GM10847 (cell line): Measurements from ENCODE around the gene WDR11.

Experiments used
- POLR2A ChIP-seq: IDR thresholded peaks from 2 replicates; pipeline ENCODE4 v1.6.1; 2011; ENCODE audit not compliant: insufficient read length; ENCODE audit errors: extremely low read depth

Gene WDR11

DNA sequence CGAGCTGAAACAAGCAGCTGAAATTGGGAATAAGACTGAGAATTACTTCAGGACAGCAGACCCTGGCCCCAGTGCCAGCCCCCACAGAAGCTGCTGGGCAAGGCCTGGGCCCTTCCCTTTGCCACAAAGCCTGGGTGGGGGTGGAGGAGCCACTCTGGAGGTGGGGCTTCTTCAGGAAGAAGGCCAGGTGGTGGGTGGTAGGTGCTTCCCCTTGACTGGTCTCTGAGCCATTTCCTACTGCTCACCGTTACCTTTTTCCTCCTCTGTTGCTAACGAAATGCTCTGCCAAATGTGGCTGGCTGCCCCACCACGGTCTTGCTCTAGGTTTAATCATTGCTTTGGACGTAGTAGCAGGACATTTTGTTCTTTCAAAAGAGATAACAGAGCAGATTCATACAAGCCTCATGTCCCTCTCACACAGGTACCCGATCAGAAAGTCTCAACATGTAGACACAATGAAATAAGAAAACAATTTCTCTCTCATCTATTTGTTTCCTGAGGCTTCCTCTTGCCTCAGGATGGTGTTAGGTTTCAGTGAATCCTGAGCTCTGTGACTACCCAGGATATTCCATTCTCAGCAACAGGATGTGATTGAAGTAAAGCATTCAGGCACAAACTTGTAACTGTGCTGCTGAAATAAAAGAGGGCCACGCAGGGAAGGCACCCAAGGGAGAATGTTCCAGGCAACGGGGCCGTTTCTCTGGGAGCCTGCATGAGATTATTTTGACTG is 66.5 kb downstream of the WDR11 start:
- no peak for TF ChIP-seq POLR2A

DNA sequence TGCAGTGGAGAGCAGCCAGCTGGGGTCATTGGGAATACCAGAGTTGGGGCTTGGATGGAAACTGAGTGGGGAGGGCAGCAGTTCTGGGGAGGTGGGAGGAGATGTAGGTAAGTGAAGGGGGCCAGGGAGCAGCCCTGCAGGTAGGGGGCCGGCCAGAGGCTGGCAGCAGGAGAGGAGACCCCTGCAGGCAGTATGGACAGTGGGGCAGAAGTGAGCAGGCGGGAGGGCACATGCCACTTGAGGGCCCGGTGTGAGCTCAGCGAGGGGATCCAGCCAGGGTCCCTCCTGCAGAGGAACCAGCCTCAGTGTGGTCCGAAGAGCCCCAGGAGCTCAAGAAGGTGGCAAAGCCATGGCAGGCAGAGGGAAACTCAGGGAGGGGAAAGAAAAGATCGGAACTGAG is 75.4 kb downstream of the WDR11 start:
- TF ChIP-seq POLR2A: no peak

DNA sequence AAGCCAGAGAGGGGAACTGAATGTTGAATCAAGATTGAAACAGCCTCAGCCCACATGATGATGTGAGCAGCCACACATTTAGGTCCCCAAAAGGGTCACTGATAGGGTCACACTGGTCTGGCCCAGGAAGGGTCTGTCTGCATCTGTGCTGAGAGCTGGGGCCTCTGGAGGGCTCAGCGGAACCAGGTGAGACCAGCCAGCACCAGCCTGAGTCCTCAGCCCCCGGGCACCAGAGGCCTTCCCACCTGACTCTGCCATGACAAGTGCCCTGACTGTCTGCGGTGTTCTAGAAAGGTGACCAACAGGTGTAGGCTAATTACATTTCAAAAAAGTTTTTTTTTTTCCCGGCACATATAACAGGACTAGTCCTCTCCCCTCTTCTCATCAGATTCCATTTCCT is 76.2 kb downstream of the WDR11 start:
- TF ChIP-seq POLR2A: no peak

DNA sequence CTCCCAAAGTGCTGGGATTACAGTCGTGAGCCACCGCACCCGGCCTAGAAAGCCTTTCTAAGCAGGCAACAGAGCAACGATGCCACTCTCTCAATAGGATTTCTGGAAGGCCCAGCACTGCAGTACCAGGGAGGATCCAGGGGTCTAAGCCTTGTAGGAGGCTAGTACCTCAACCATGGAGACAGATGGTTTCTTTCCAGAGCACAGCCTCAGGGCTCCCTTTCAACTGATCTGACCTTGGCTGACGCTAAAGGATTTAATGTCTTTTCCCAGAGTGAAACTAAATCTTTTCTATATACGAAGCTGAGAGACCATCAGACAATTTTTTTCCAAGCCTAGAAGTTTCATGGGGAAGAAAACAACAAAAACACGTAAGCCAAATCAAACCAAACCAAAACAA is 78.0 kb downstream of the WDR11 start:
- TF ChIP-seq POLR2A: no peak

DNA sequence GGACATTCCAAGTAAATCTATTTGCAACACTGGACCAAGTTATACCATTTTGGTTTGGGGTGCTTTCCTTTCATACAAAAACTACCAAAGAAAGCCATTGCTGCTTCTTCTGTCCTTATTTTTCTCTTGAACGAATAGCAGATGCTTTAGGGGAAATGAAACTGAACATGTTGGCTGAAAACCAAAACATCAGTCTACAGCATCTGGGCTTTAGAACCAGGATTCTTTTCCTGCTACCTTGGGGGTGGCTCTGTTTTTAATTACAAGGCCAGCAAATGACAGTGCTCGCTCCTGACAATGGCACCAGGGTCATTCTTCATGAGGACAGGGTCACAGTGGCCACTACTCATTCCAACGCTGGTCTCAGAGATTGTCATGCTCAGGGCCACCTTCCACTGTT is 80.3 kb downstream of the WDR11 start:
- TF ChIP-seq POLR2A: no peak

DNA sequence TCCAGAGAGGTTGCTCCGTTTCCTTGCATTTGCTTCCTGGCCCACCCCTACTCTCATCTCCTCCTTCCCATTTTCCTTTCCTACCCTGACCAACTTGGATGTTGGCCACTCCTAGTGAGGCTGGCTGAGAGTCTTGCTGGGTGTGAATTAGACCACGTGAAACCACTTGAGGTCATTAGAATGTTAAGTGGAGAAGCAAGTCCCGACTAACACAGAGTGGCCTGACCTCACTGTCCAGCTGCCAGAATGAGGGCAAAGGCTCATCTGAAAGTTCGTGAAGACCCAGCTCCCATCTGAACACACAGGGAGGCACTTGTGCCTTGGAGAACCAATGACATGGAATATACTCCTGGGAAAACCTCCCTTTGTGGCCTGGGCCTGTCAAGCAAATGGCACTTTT is 80.8 kb downstream of the WDR11 start:
- no peak for TF ChIP-seq POLR2A

DNA sequence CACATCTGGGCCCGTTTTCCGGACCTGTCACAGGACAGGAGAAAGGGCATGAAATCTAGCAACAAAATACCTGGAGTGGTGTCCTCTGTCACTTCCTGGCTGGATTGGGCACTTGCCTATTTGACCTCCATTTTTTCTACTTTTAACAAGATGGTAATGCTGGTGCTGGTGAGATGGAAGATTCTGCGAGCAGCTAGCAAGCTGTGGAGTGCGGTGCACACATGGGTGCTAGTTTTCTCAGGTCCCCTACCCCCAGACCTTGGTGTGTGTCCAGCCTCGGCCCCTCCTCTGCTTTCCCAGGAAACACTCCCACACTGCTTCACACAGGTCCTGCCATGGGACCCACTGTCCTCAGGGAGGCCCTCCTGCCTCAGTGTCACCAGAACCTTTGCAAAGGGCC is 87.7 kb downstream of the WDR11 start:
- no peak for TF ChIP-seq POLR2A

DNA sequence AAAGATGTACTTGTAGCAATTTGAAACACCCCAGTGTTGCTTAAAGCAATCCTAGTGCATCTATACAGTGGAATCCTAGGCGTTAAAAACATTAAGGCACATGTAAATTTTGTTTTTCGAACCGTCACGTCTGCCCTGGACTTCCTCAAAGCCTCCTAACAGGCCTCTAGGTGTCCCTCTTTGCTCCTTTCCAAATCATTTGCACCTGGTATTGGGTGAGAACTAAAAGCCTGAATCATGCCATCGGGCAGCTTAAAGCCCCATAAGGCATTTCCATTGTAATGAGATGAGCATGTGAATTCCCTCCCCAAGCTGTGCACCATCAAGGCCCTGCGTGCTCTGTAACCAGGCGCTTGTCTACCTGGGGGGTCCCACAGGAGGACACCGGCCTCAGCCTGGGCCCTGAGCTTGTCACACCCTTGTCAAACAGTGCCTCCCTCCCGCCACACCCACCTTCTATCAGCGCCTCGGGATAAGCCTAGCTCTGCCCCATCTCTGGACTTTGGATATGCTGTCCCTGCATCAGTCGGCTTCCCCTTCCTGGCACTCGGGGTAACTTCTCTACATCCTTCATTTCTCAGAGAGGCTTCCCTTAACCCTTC is 89.2 kb downstream of the WDR11 start:
- no peak for TF ChIP-seq POLR2A

DNA sequence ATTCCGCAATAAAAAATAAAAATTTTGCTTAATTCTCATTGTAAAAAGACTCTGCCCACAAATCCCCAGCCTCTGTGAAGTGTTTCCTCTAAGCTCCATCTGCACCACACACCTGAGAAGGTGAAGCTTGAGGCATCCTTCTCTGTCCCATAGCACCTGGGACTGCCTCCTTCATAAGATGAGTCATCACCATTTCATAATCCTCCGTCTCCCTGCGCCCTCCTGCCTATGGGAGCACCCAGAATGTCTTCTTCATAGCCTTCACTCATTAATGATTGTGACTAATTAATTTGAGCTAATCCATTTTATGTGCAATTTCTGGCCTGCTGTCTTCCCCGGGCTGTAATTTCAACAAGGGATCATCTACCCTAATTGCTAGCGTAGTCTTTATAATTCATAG is 90.3 kb downstream of the WDR11 start:
- TF ChIP-seq POLR2A: no peak

DNA sequence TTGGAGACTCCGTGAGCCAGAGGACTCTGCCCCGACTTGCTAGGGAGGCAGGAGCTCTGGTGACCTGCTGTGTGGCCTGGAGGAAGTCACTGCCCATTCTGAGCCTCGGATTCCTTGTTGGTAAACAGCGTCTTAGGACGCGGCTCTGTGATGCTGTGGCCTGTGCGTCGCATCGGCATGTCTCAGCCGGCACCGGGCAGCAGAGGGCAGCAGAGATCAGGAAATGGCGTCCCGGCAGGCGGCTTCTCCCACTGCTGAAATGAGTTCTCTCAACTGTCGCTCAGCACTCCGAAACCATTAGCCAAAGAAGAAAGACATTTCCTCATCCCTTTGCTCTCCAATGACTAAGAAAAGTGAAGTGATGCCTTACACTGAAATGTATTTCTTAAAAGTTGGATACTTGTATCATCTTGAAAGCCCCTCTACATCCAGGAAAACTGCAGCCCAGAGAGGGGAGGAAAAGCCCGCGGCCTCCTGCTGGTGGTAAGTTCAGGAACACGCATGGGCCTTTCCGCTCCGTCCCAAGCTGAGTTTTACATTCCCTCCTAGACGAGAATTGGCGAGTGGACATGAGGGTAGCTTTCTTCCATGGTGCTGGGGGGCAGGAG is 91.7 kb downstream of the WDR11 start:
- no peak for TF ChIP-seq POLR2A

DNA sequence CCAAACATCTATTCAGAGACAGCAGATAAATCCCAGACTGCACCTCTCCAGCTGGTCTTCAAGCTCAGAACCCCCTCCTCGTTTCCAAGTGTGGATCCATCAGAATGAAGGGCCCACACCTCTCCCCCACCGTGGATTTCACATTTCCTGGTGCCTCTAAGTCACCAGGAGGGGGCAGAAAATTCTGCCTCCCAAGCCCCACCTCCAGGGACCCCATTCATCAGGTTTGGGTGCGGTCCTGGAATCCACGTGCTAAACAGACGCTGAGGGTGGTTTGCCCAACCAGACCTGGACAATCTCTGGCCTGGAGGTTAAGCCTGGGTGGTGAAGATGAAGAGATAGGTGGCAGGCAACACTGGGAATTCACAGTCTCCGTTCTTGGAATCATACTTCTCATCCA is 92.4 kb downstream of the WDR11 start:
- no peak for TF ChIP-seq POLR2A

DNA sequence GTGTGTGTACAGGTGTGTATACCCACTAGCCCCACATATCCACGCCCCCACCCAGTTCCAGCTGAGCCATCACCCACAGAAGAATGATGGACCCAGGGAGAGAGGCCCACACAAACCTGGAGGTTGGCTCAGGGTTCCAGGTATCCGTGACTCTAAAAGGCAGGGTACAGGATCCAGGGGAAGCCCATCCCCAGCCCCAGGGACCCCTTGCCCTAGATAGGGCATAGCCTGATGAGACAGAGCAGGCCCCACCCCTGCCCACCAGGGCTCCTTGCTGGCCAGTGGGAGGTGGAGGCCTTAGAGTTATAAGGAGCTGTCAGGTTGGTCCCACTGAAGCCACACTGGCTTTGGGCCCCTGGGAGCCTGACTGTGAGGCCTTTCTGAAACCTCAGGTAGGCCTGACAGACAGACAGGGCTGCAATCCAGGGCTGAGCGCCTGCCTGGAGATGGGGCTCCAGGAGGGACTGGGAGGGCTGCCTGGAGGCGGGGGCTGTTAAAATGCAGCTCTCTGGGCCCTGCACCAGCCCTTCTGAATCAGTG is 93.5 kb downstream of the WDR11 start:
- no peak for TF ChIP-seq POLR2A

DNA sequence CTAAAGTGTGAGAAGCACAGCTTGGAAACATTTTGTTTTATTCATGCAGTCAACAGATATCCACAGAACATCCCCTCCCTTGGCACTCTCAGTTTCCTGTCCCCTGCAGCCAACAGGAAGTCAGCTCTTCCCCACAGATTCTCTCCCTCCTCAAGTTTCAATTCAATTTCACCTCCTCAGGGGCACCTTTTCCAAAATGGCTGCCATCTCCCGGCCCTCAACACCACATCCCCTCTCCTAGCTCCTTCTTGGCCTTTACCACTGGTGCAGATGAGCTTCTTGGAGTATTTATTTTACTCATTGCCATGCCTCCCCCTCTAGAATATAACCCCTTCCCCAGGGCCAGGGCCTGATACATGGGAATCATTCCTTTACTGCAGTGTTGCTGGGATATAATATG is 94.0 kb downstream of the WDR11 start:
- TF ChIP-seq POLR2A: no peak

DNA sequence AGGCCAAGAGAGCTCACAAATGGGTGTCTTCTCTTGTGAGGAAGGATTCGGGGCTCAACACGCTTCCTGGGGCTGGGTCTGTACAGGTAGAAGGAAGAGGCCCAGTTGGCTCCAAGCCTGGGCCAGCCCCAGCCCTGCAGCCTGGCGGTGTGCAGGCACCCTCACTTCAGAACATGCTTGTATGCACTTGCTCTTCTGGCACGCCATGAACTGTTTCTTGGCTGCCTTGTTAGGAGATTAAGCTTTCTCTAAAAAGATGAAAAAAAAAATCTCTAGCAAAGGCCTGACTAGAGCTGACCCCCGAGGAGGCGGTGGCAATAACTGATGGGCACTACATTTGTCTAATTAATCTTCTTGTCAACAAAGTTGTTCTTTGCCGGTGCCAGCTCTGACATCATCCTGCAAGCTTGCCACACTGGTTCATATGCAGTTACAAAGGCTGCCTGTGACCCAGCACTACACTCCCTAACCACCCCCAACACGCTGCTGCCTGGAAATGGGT is 94.7 kb downstream of the WDR11 start:
- no peak for TF ChIP-seq POLR2A

DNA sequence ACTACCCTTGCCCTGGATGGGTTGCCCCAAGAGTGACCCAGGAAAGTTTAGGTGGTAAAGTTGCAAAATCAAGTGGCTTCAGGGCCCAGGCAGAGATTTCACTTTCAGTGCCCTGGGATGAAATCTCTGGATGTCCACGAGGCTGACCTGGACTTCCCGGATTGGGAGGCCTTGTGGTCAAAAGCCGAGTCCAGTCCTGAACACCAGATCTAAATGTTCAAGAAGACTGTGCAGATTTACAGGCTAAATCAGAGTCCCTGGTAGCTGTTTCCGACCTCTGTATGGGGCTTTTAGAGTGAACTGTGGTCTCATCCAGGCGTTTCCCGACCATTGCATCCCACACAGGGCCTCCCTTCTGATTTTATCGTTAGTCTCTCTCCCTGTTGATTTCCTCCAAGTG is 95.3 kb downstream of the WDR11 start:
- TF ChIP-seq POLR2A: no peak

DNA sequence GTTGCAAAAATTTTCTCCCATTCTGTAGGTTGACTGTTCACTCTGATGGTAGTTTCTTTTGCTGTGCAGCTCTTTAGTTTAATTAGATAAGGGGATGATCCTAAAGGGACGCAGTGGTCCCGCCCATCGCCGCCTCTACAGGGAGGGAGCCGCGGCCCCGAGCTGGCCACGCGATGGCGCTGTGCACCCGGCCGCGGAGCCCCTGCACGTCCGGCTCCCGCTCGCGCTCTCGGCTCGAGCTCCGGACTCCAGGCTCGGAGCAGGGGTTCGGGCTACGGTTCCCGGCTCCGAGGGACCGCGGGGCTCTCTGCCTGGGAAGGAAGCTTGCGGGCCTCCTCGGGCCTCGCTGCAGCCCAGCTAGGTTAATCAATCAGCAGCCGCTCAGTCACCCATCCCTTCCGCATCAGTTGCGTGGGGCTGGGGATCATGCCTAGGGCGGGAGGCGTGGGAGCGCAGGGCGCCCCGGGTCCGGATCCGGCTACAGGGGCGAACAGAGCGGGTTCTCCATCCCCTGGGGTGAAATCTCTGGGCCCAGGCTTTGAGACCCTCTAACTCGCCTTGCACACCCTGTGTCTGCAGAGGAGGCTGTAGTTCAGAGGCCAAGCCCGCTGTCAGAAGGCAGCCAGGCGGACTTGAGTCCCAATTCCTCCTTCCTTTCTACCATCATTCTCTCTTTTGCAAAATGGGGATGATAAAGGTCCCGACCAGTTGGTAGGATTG is 97.9 kb downstream of the WDR11 start:
- TF ChIP-seq POLR2A: no peak

DNA sequence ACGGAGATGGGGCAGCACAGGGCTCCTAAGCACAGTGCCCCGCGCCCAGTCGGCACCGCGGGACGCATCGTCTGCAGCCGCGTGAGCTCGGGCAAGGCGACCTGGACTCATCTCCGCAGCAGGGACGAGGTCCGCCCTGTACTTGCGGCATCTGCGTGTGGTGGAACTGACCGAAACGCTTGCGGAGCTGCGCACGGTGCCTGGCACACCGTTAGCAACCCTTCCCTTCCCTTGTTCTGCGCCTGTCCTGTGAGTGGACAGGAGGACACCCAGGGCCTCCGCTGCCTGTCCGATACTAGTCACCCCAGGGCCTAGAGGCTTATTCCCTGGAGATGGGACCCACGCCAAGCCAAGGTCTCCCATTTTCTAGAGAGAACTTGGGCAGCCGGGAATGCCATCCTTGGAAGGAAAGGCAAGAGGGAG is 98.5 kb downstream of the WDR11 start:
- no peak for TF ChIP-seq POLR2A
